HL-60/S4 (cell line): Measurements from ENCODE around the gene IQCH.

Experiments
- in situ Hi-C: fragments of 300-500 bp; cut with MboI; formaldehyde crosslinking; loops from 2 replicates; pipeline ENCODE4 v1.14.3; 2022; ENCODE audit warnings: low sequenced_read_pairs

IQCH gene

GRCh38 chr15:67521783-67522568 is 267.4 kb downstream of the IQCH start:
- in situ Hi-C loops = no loop called here

GRCh38 chr15:67523330-67523729 is 268.7 kb downstream of the IQCH start:
- in situ Hi-C loops = no loop called here

- in situ Hi-C loops = no loop called here
Observed at GRCh38 chr15:67524235-67524634, 269.6 kb downstream of the IQCH start.

GRCh38 chr15:67528513-67528912 is 273.9 kb downstream of the IQCH start:
- in situ Hi-C loops = no loop called here

- in situ Hi-C loops = no loop called here
Observed at GRCh38 chr15:67531379-67531914, 276.9 kb downstream of the IQCH start.

GRCh38 chr15:67533873-67534272 is 279.3 kb downstream of the IQCH start:
- in situ Hi-C loops = no loop called here

GRCh38 chr15:67534360-67534759 is 279.8 kb downstream of the IQCH start:
- in situ Hi-C loops = no loop called here

- in situ Hi-C loops = no loop called here
Observed at GRCh38 chr15:67537771-67538170, 283.2 kb downstream of the IQCH start.

- in situ Hi-C loops = no loop called here
Observed at GRCh38 chr15:67542420-67543347, 288.1 kb downstream of the IQCH start, which contains the start of gene MAP2K5. MAP2K5 (plus strand) TSS chr15:67542703; CDS start chr15:67543336, 633 bp downstream.

- in situ Hi-C loops = no loop called here
Observed at GRCh38 chr15:67543348-67543718, 288.7 kb downstream of the IQCH start.

GRCh38 chr15:67544475-67544874 is 289.9 kb downstream of the IQCH start:
- in situ Hi-C loops = no loop called here

GRCh38 chr15:67545864-67546263 is 291.3 kb downstream of the IQCH start:
- in situ Hi-C loops = no loop called here

- in situ Hi-C loops = no loop called here
Observed at GRCh38 chr15:67547064-67547463, 292.5 kb downstream of the IQCH start.

GRCh38 chr15:67547836-67548235 is 293.2 kb downstream of the IQCH start:
- in situ Hi-C loops = no loop called here

GRCh38 chr15:67548236-67548852 is 293.8 kb downstream of the IQCH start:
- in situ Hi-C loops = no loop called here

- in situ Hi-C loops = no loop called here
Observed at GRCh38 chr15:67548862-67549651, 294.5 kb downstream of the IQCH start.

- in situ Hi-C loops = no loop called here
Observed at GRCh38 chr15:67549736-67550135, 295.1 kb downstream of the IQCH start.

GRCh38 chr15:67550522-67550921 is 295.9 kb downstream of the IQCH start:
- in situ Hi-C loops = no loop called here

- in situ Hi-C loops = no loop called here
Observed at GRCh38 chr15:67551207-67551743, 296.7 kb downstream of the IQCH start.
